NCI-H82 (cell line): Measurements from ENCODE around the gene SHROOM3.
"Not testable (repeated sequence)": the region's sequence is repeated elsewhere in the genome, so short reads cannot be mapped to it uniquely, and the experiment has no call there.

Experiments used
- DNase-seq: peaks from one replicate; lab custom pipeline; 2025; lab: John Stamatoyannopoulos, UW

Gene SHROOM3

GRCh38 chr4:76723924-76724323 is 288.9 kb downstream of the SHROOM3 start:
- DNase-seq, result no peak

GRCh38 chr4:76725039-76725438 is 290.0 kb downstream of the SHROOM3 start:
- DNase-seq, result no peak

- no peak for DNase-seq
These were observed 291.1 kb downstream of the SHROOM3 start for GRCh38 chr4:76726176-76726575.

GRCh38 chr4:76726631-76727030 is 291.6 kb downstream of the SHROOM3 start:
- DNase-seq, result no peak

- DNase-seq, result not testable (repeated sequence)
These were observed 292.9 kb downstream of the SHROOM3 start for GRCh38 chr4:76727934-76728333.

- DNase-seq, result no peak
These were observed 294.4 kb downstream of the SHROOM3 start for GRCh38 chr4:76729460-76729859.

GRCh38 chr4:76729980-76730379 is 295.0 kb downstream of the SHROOM3 start:
- DNase-seq, result no peak

- no peak for DNase-seq
These were observed 297.2 kb downstream of the SHROOM3 start for GRCh38 chr4:76732246-76732645.

- DNase-seq, result no peak
These were observed 298.2 kb downstream of the SHROOM3 start for GRCh38 chr4:76733068-76733771.

GRCh38 chr4:76736414-76736813 is 301.4 kb downstream of the SHROOM3 start:
- no peak for DNase-seq

- DNase-seq, result no peak
These were observed 302.2 kb downstream of the SHROOM3 start for GRCh38 chr4:76737180-76737579.

- no peak for DNase-seq
These were observed 302.7 kb downstream of the SHROOM3 start for GRCh38 chr4:76737771-76738085.

- DNase-seq, result no peak
These were observed 303.3 kb downstream of the SHROOM3 start for GRCh38 chr4:76738086-76738931.

- DNase-seq, result no peak
These were observed 305.2 kb downstream of the SHROOM3 start for GRCh38 chr4:76740192-76740591.

GRCh38 chr4:76740866-76741662 is 306.0 kb downstream of the SHROOM3 start:
- DNase-seq, result no peak

GRCh38 chr4:76741663-76742020 is 306.6 kb downstream of the SHROOM3 start:
- no peak for DNase-seq

GRCh38 chr4:76744241-76744921 is 309.4 kb downstream of the SHROOM3 start:
- DNase-seq, result no peak

- DNase-seq, result no peak
These were observed 310.2 kb downstream of the SHROOM3 start for GRCh38 chr4:76745240-76745639.

- no peak for DNase-seq
These were observed 312.5 kb downstream of the SHROOM3 start for GRCh38 chr4:76747563-76747962.

GRCh38 chr4:76748649-76749048 is 313.6 kb downstream of the SHROOM3 start:
- peak; percentile 66 for DNase-seq

- DNase-seq, result no peak
These were observed 314.3 kb downstream of the SHROOM3 start for GRCh38 chr4:76749355-76749754.

- no peak for DNase-seq
These were observed 315.7 kb downstream of the SHROOM3 start for GRCh38 chr4:76750716-76751115.
